Thyroid gland (tissue), 4 donors: Measurements from ENCODE around the gene EPHA5.

Experiments
- CTCF ChIP-seq, 6 experiments: fragments of 200-600 bp in 3 of 6; fragments of 450-650 bp in 3 of 6; sonication (generic) in 3 of 6; IDR thresholded peaks; one replicate each; pipeline ENCODE4 v1.5.1; 2016 to 2019; ENCODE audit warnings: antibody characterized with exemption in 6 of 6, mild to moderate bottlenecking in 2 of 6, inconsistent platforms in 1 of 6, moderate library complexity in 1 of 6
- POLR2A ChIP-seq, 2 donors: fragments of 450-650 bp; IDR thresholded peaks; one replicate each; pipeline ENCODE4 v1.6.1; 2017; ENCODE audit warnings: antibody characterized with exemption in 2 of 2, mild to moderate bottlenecking in 2 of 2, moderate library complexity in 1 of 2

GRCh38 chr4:65521666-65522065 is 148.6 kb downstream of the EPHA5 start:
- TF ChIP-seq POLR2A (IDR thresholded peaks at IDR 0.05), result no peak
- TF ChIP-seq CTCF (IDR thresholded peaks at IDR 0.05), result no peak
